Coronary artery (tissue), 2 donors: ENCODE results near the gene CFAP221.
A peak's percentile ranks its signal among the peaks of the same experiment; 100 is the strongest.

Experiments
- DNase-seq: peaks from one replicate; pipeline ENCODE4 v3.0.0-alpha.2; 2017; ENCODE audit warnings: low spot score
- H3K27ac ChIP-seq, 2 donors: fragments of 200-600 bp; sonication (generic); one replicate each; pipeline ENCODE4 v1.5.1; 2016 to 2019
- H3K4me3 ChIP-seq: fragments of 200-600 bp; sonication (generic); 2 replicates; pipeline ENCODE4 v1.5.1; 2016; ENCODE audit warnings: mild to moderate bottlenecking, moderate library complexity
- TF ChIP-seq, protein P1 (sequence below): fragments of 200-600 bp; sonication (generic); IDR thresholded peaks from one replicate; pipeline ENCODE4 v1.5.1; 2019; ENCODE audit warnings: antibody characterized with exemption

Gene CFAP221

GRCh38 chr2:119650206-119650605, 106.0 kb downstream of the CFAP221 start:
- no peak for DNase-seq

GRCh38 chr2:119650846-119651370, 106.7 kb downstream of the CFAP221 start:
- TF ChIP-seq, protein P1, sequence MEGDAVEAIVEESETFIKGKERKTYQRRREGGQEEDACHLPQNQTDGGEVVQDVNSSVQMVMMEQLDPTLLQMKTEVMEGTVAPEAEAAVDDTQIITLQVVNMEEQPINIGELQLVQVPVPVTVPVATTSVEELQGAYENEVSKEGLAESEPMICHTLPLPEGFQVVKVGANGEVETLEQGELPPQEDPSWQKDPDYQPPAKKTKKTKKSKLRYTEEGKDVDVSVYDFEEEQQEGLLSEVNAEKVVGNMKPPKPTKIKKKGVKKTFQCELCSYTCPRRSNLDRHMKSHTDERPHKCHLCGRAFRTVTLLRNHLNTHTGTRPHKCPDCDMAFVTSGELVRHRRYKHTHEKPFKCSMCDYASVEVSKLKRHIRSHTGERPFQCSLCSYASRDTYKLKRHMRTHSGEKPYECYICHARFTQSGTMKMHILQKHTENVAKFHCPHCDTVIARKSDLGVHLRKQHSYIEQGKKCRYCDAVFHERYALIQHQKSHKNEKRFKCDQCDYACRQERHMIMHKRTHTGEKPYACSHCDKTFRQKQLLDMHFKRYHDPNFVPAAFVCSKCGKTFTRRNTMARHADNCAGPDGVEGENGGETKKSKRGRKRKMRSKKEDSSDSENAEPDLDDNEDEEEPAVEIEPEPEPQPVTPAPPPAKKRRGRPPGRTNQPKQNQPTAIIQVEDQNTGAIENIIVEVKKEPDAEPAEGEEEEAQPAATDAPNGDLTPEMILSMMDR = no peak
- Histone ChIP-seq H3K4me3 (no peak overlapping the region), H3K27ac (no peak overlapping the region)
- no peak for DNase-seq

More at GRCh38 chr2:119650206-119650605, 106.0 kb downstream of the CFAP221 start:
- TF ChIP-seq, protein P1 = no peak
- no peak overlapping the region for H3K4me3 ChIP-seq
- no peak overlapping the region for H3K27ac ChIP-seq

DNA sequence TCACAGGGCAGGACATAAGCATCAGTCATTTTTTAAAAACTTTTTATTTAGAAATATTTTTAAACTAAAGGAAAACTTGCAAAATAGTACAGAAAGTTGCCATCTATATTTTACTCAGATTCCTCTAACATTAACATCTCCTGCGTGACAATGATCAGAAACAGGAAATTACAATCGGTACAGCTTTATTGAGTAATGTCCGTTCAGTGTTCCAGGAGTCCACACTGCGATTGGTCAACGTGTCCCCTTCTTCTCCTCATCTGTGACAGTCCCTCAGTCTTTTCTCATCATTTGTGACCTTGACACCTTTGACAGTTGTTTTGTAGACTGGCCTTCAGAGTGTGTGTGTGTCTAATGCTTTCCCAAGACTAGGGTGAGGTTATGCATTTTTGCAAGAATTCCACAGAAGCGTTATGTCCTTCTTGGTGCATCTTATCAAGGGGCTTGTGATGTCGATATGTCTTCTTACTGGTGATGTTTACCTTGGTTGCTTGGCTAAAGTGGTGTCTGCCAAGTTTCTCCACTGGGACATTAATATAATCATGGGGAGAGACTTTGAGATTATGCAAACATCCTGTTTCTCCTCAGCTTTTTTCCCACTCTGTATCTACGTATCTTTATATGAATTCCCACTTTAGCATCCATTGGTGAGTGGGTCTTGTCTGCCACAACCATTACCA, 113.4 kb downstream of the CFAP221 start:
- no peak overlapping the region for H3K27ac ChIP-seq
- TF ChIP-seq, protein P1 = no peak
- H3K4me3 ChIP-seq = no peak overlapping the region
- no peak for DNase-seq

GRCh38 chr2:119659601-119660342, 115.5 kb downstream of the CFAP221 start:
- TF ChIP-seq, protein P1 = peak; percentile 68
- Histone ChIP-seq H3K27ac (no peak overlapping the region), H3K4me3 (no peak overlapping the region)
- DNase-seq = no peak

DNA sequence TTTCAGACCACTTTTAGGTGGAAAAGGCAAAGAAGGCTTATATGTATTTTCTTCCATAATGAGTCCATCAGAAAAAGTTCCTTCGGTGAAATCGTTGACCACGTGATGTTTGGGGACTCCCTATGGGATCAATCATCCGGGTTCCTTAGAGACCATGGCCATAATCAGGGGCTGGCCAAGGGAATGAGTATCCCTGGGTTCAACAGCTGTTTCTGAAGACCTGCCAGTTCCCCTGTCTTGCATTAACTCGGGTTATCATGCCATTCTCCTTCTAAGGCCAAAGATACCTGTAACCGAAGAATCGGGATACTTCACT, 116.1 kb downstream of the CFAP221 start:
- Histone ChIP-seq H3K27ac (no peak overlapping the region), H3K4me3 (no peak overlapping the region)
- TF ChIP-seq, protein P1 = no peak
- DNase-seq = no peak

- TF ChIP-seq, protein P1 = no peak
- Histone ChIP-seq H3K4me3 (no peak overlapping the region), H3K27ac (no peak overlapping the region)
- no peak for DNase-seq
Measured at GRCh38 chr2:119662297-119662696, 118.0 kb downstream of the CFAP221 start.

GRCh38 chr2:119668546-119668945, 124.3 kb downstream of the CFAP221 start:
- no peak overlapping the region for H3K4me3 ChIP-seq
- TF ChIP-seq, protein P1 = no peak
- no peak overlapping the region for H3K27ac ChIP-seq
- no peak for DNase-seq
